Stimulated activated CD8-positive, alpha-beta memory T cell treated with anti-CD3 and anti-CD28 coated beads, Interleukin-15, amount 100 ng/mL, for 48 hours (primary cell): ENCODE results near the gene OR9A4.

ENCODE experiments used
- DNase-seq, 2 donors: peaks; one replicate each; pipeline ENCODE4 v3.0.0-alpha.2; 2020; ENCODE audit warnings: low read depth in 2 of 2

The OR9A4 gene

GRCh38 chr7:141949021-141949420, 32.8 kb downstream of the OR9A4 start:
- no peak for DNase-seq

- no peak for DNase-seq
These were observed 33.3 kb downstream of the OR9A4 start for GRCh38 chr7:141949451-141949850.

- DNase-seq: no peak
These were observed 33.7 kb downstream of the OR9A4 start for GRCh38 chr7:141949911-141950310.

GRCh38 chr7:141950806-141951205, 34.6 kb downstream of the OR9A4 start:
- DNase-seq: no peak

GRCh38 chr7:141952461-141952860, 36.3 kb downstream of the OR9A4 start:
- DNase-seq: no peak

GRCh38 chr7:141954334-141954733, 38.1 kb downstream of the OR9A4 start:
- no peak for DNase-seq

GRCh38 chr7:141956084-141956483, 39.9 kb downstream of the OR9A4 start:
- DNase-seq: no peak

- no peak for DNase-seq
These were observed 44.7 kb downstream of the OR9A4 start for GRCh38 chr7:141960687-141961422.
